H9 (cell line): ENCODE results near the gene PPARD. TPM values are rescaled to one million over a fixed set of nuclear protein-coding genes. Genes with fewer than 3 reads are reported as not detected.
A peak's percentile ranks its signal among the peaks of the same experiment; 100 is the strongest.

Experiments
- DNase-seq: peaks from one replicate; pipeline ENCODE4 v3.0.0-alpha.2; 2017
- H2AFZ ChIP-seq: one replicate; pipeline ENCODE4 v1.6.1; 2013; ENCODE audit warnings: mild to moderate bottlenecking, low read length, control low read depth, moderate library complexity
- H2AK5ac ChIP-seq: 2 replicates; pipeline ENCODE4 v1.6.1; 2013; ENCODE audit warnings: low read length, control low read depth, mixed read lengths; ENCODE audit not compliant: insufficient read length
- H2BK120ac ChIP-seq: one replicate; pipeline ENCODE4 v1.6.1; 2013; ENCODE audit warnings: low read depth, mild to moderate bottlenecking, low read length, control low read depth, inconsistent platforms; ENCODE audit not compliant: poor library complexity, severe bottlenecking
- H2BK12ac ChIP-seq: 2 replicates; pipeline ENCODE4 v1.6.1; 2013; ENCODE audit warnings: low read length, control low read depth, mixed read lengths, low read depth; ENCODE audit not compliant: insufficient read length
- H2BK15ac ChIP-seq: 2 replicates; pipeline ENCODE4 v1.6.1; 2013; ENCODE audit warnings: low read depth, low read length, control low read depth
- H2BK20ac ChIP-seq: one replicate; pipeline ENCODE4 v1.6.1; 2013; ENCODE audit warnings: low read depth, mild to moderate bottlenecking, low read length, control low read depth, inconsistent platforms; ENCODE audit not compliant: poor library complexity, severe bottlenecking
- H2BK5ac ChIP-seq: 2 replicates; pipeline ENCODE4 v1.6.1; 2013; ENCODE audit warnings: low read length, control low read depth, mixed read lengths; ENCODE audit not compliant: insufficient read length
- H3K14ac ChIP-seq: 2 replicates; pipeline ENCODE4 v1.6.1; 2013; ENCODE audit warnings: low read length, control low read depth; ENCODE audit not compliant: insufficient read depth
- H3K18ac ChIP-seq: 2 replicates; pipeline ENCODE4 v1.6.1; 2013; ENCODE audit warnings: low read depth, mild to moderate bottlenecking, mixed read lengths, low read length, control low read depth; ENCODE audit not compliant: insufficient read length
- H3K23ac ChIP-seq: 2 replicates; pipeline ENCODE4 v1.6.1; 2013; ENCODE audit warnings: low read length, control low read depth, mixed read lengths, low read depth; ENCODE audit not compliant: insufficient read length
- H3K23me2 ChIP-seq: 2 replicates; pipeline ENCODE4 v1.6.1; 2013; ENCODE audit warnings: low read depth, mild to moderate bottlenecking, mixed read lengths, low read length, control low read depth; ENCODE audit not compliant: insufficient read length, poor library complexity, severe bottlenecking
- H3K27ac ChIP-seq: 2 replicates; pipeline ENCODE4 v1.5.1; 2013; ENCODE audit warnings: low read length, control low read depth, mixed read lengths, low read depth; ENCODE audit not compliant: insufficient read length
- H3K27me3 ChIP-seq: 2 replicates; pipeline ENCODE4 v1.6.1; 2013; ENCODE audit warnings: low read length, control low read depth, inconsistent platforms; ENCODE audit not compliant: insufficient read depth
- H3K4ac ChIP-seq: 2 replicates; pipeline ENCODE4 v1.6.1; 2013; ENCODE audit warnings: low read depth, mild to moderate bottlenecking, control low read depth, inconsistent platforms, low read length, moderate library complexity
- H3K4me1 ChIP-seq: 2 replicates; pipeline ENCODE4 v1.6.1; 2013; ENCODE audit warnings: low read length, control low read depth, inconsistent platforms; ENCODE audit not compliant: insufficient read depth
- H3K4me2 ChIP-seq: 2 replicates; pipeline ENCODE4 v1.6.1; 2013; ENCODE audit warnings: low read length, control low read depth, mixed read lengths; ENCODE audit not compliant: insufficient read length, insufficient read depth
- H3K56ac ChIP-seq: 2 replicates; pipeline ENCODE4 v1.6.1; 2013; ENCODE audit warnings: low read depth, mild to moderate bottlenecking, mixed read lengths, low read length, control low read depth; ENCODE audit not compliant: insufficient read length
- H3K79me1 ChIP-seq: 2 replicates; pipeline ENCODE4 v1.6.1; 2013; ENCODE audit warnings: low read depth, mild to moderate bottlenecking, moderate library complexity, low read length, control low read depth, inconsistent platforms; ENCODE audit not compliant: insufficient read depth, poor library complexity, severe bottlenecking
- H3K79me2 ChIP-seq: 2 replicates; pipeline ENCODE4 v1.6.1; 2013; ENCODE audit warnings: low read length, control low read depth, inconsistent platforms; ENCODE audit not compliant: insufficient read depth
- H3K9ac ChIP-seq: 2 replicates; pipeline ENCODE4 v1.6.1; 2013; ENCODE audit warnings: low read length, control low read depth, mixed read lengths; ENCODE audit not compliant: insufficient read length; ENCODE audit errors: extremely low read depth
- H3K9me3 ChIP-seq: one replicate; pipeline ENCODE4 v1.6.1; 2013; ENCODE audit warnings: low read depth, low read length, inconsistent platforms; ENCODE audit not compliant: control insufficient read depth
- H3T11ph ChIP-seq: one replicate; pipeline ENCODE4 v1.6.1; 2013; ENCODE audit warnings: mild to moderate bottlenecking, low read length, control low read depth, inconsistent platforms
- H4K20me1 ChIP-seq: one replicate; pipeline ENCODE4 v1.6.1; 2013; ENCODE audit not compliant: control insufficient read depth, insufficient read length, insufficient read depth
- H4K5ac ChIP-seq: 2 replicates; pipeline ENCODE4 v1.6.1; 2013; ENCODE audit warnings: low read depth, mild to moderate bottlenecking, mixed read lengths, low read length, control low read depth; ENCODE audit not compliant: insufficient read length
- H4K8ac ChIP-seq: replicated peaks from 2 replicates; pipeline ENCODE4 v1.6.1; 2013; ENCODE audit warnings: low read length, control low read depth, mixed read lengths, low read depth; ENCODE audit not compliant: insufficient read length
- H4K91ac ChIP-seq: 2 replicates; pipeline ENCODE4 v1.6.1; 2013; ENCODE audit warnings: low read depth, mild to moderate bottlenecking, moderate library complexity, mixed read lengths, low read length, control low read depth; ENCODE audit not compliant: insufficient read length
- H3K27ac Mint-ChIP-seq, 3 experiments: 2 replicates in 2 of 3; 3 replicates in 1 of 3; pipeline ENCODE4 v1.8.0; 2020 to 2021; ENCODE audit warnings: mixed read lengths in 3 of 3, mild to moderate bottlenecking in 1 of 3, moderate library complexity in 1 of 3
- H3K27me3 Mint-ChIP-seq: 2 replicates; pipeline ENCODE4 v1.8.0; 2021; ENCODE audit warnings: low read depth, mild to moderate bottlenecking, moderate library complexity, mixed read lengths
- H3K36me3 Mint-ChIP-seq, 3 experiments: 2 replicates in 2 of 3; 3 replicates in 1 of 3; pipeline ENCODE4 v1.8.0; 2020 to 2021; ENCODE audit warnings: low read depth in 3 of 3, mixed read lengths in 3 of 3; ENCODE audit not compliant: insufficient read depth in 1 of 3
- H3K4me1 Mint-ChIP-seq, 2 experiments: 2 replicates each; pipeline ENCODE4 v1.8.0; 2020; ENCODE audit warnings: mixed read lengths in 2 of 2
- H3K4me3 Mint-ChIP-seq, 2 experiments: 2 replicates in 1 of 2; 3 replicates in 1 of 2; pipeline ENCODE4 v1.8.0; 2020 to 2021; ENCODE audit warnings: mild to moderate bottlenecking in 2 of 2, mixed read lengths in 2 of 2, moderate library complexity in 1 of 2
- H3K9me3 Mint-ChIP-seq, 2 experiments: 2 replicates in 1 of 2; 3 replicates in 1 of 2; pipeline ENCODE4 v1.8.0; 2020; ENCODE audit warnings: mild to moderate bottlenecking in 2 of 2, mixed read lengths in 2 of 2, moderate library complexity in 1 of 2
- WGBS: extraction: QIAGEN DNeasy Blood & Tissue Kit; methylation state at CpG from one replicate; pipeline ENCODE4 v1.1.7; 2013; ENCODE audit warnings: missing lambda C conversion rate, low lambda C conversion rate, mixed read lengths; ENCODE audit not compliant: insufficient read length; ENCODE audit errors: extremely low coverage; 5-methylcytosine and 5-hydroxymethylcytosine counted together
- total RNA-seq: library from RNA; stranded (reverse); gene quantifications from 2 replicates; pipeline ENCODE4 v1.2.1, GENCODE V29; 2021
- TF ChIP-seq, protein P1 (sequence below): fragments of 200-600 bp; sonication (generic); conservative IDR thresholded peaks from 3 replicates; pipeline ENCODE4 v1.8.0; 2021; ENCODE audit warnings: antibody characterized with exemption, mild to moderate bottlenecking

PPARD gene
- total RNA-seq, 1 experiment from 2014 or later: 11.7 TPM

DNA sequence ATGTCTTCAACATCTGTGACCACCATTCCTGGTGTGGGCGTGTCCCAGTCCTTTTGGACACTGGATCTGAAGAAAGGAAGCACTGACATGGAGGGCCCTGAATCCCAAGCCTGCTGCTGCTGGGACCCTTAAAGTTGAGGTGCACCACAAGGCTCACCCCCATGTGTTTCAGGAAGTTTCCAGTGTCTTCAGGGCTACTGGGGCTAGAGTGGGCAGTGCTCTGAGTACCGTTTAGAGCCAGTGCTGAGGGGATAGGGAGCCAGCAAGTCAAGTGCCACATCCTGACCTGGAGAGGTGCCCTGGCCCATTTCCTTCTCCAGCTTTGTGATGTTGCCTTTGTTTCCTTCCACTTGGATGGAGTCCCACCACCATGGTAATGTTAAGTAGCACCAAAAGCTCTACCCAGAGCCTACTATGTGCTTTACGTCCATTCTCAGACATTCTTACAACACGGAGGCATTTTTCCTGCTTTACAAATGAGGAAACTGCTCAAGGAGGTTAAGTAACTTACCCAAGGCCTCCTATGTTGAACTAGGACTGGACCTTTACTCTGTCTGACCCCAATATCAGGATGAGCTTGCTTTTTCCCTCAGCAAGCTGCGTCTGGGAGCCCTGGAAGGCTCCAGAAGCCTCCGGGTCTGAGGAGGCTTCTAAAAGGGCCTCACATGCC lies 45.3 kb upstream of the PPARD start:
- H3K27ac ChIP-seq: no peak overlapping the region

More for the DNA sequence above, 45.3 kb upstream of the PPARD start:
- H2BK5ac ChIP-seq: no peak overlapping the region
- H3K27me3 Mint-ChIP-seq: no peaks in the 10 kb centered on the region; the same call in 1 of the 2 replicates
- H3K27me3 ChIP-seq: no peaks in the 10 kb centered on the region
- H2BK20ac ChIP-seq: no peak overlapping the region
- H3K18ac ChIP-seq: no peak overlapping the region
- no peaks in the 10 kb centered on the region for H3K79me1 ChIP-seq
- H3K4ac ChIP-seq: no peak overlapping the region
- no peak overlapping the region for H2BK120ac ChIP-seq
- no peaks in the 10 kb centered on the region for H3K9me3 Mint-ChIP-seq
- peaks cover under 1 to 24% (median 21%) of the 10 kb centered on the region in 3 experiments; a peak in 6 of 7 replicates for H3K36me3 Mint-ChIP-seq
- H3K27ac Mint-ChIP-seq: peak overlapping the region in 1 of 3 experiments; percentile 65; a peak in 1 of 7 replicates
- H3K4me1 ChIP-seq: peaks cover 2% of the 10 kb centered on the region; the same call in 1 of the 2 replicates
- H3K4me1 Mint-ChIP-seq: peaks cover 7 to 11% of the 10 kb centered on the region in 2 experiments; a peak in 3 of 4 replicates
- TF ChIP-seq, protein P1, sequence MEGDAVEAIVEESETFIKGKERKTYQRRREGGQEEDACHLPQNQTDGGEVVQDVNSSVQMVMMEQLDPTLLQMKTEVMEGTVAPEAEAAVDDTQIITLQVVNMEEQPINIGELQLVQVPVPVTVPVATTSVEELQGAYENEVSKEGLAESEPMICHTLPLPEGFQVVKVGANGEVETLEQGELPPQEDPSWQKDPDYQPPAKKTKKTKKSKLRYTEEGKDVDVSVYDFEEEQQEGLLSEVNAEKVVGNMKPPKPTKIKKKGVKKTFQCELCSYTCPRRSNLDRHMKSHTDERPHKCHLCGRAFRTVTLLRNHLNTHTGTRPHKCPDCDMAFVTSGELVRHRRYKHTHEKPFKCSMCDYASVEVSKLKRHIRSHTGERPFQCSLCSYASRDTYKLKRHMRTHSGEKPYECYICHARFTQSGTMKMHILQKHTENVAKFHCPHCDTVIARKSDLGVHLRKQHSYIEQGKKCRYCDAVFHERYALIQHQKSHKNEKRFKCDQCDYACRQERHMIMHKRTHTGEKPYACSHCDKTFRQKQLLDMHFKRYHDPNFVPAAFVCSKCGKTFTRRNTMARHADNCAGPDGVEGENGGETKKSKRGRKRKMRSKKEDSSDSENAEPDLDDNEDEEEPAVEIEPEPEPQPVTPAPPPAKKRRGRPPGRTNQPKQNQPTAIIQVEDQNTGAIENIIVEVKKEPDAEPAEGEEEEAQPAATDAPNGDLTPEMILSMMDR: no peak
- no peak overlapping the region for H3K23ac ChIP-seq
- H3K4me2 ChIP-seq: no peak overlapping the region
- H3K4me3 Mint-ChIP-seq: peak overlapping the region in 1 of 2 experiments; percentile 26; a peak in 2 of 5 replicates
- no peak overlapping the region for H2BK12ac ChIP-seq
- H3T11ph ChIP-seq: no peak overlapping the region
- no peak overlapping the region for H2AK5ac ChIP-seq
- H3K56ac ChIP-seq: no peak overlapping the region
- H4K20me1 ChIP-seq: no peaks in the 10 kb centered on the region
- no peak overlapping the region for H4K8ac ChIP-seq
- H4K91ac ChIP-seq: no peak overlapping the region
- no peaks in the 10 kb centered on the region for H3K79me2 ChIP-seq
- no peak overlapping the region for H2AFZ ChIP-seq
- no peak overlapping the region for H3K9ac ChIP-seq
- no peak overlapping the region for H4K5ac ChIP-seq
- H3K23me2 ChIP-seq: no peaks in the 10 kb centered on the region
- no peak overlapping the region for H2BK15ac ChIP-seq
- no peak for DNase-seq
- no CpG with 5 or more reads among the region's 6 CpGs for WGBS
- H3K14ac ChIP-seq: no peak overlapping the region; the same call in 1 of the 2 replicates
- no peaks in the 10 kb centered on the region for H3K9me3 ChIP-seq
